DOHH2 (cell line): Measurements from ENCODE around the gene ZSCAN5A.

ENCODE experiments used
- EZH2phosphoT487 ChIP-seq: fragments of 200-600 bp; sonication (generic); IDR thresholded peaks from 2 replicates; pipeline ENCODE4 v1.6.1; 2017; ENCODE audit warnings: borderline replicate concordance, mild to moderate bottlenecking, antibody characterized with exemption, low read length, moderate library complexity, mixed read lengths
- TF ChIP-seq, protein P1 (sequence below): fragments of 200-600 bp; sonication (generic); IDR thresholded peaks from one replicate; pipeline ENCODE4 v1.5.1; 2014; ENCODE audit warnings: antibody characterized with exemption, mild to moderate bottlenecking, low read depth, low read length; ENCODE audit not compliant: poor library complexity, severe bottlenecking

DNA sequence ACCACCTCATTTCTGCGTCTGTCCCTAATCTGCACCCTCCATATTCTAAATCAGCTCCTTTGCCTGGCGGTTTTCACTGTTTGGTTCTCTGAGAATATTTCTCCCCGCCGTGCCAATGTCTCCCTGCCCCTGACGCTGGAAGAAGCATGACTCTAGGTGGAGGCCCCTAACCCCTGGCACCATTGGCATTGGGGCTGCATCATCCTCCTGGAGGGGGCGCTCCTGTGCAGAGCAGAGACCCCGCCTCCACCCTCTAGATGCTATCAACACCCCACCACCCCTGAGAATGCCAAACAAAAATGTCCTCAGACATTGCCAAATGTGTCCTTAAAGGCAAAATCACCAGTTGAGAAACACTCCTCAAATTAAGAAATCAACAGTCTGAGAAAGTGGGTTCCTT, 123.5 kb downstream of the ZSCAN5A start:
- TF ChIP-seq, protein P1, sequence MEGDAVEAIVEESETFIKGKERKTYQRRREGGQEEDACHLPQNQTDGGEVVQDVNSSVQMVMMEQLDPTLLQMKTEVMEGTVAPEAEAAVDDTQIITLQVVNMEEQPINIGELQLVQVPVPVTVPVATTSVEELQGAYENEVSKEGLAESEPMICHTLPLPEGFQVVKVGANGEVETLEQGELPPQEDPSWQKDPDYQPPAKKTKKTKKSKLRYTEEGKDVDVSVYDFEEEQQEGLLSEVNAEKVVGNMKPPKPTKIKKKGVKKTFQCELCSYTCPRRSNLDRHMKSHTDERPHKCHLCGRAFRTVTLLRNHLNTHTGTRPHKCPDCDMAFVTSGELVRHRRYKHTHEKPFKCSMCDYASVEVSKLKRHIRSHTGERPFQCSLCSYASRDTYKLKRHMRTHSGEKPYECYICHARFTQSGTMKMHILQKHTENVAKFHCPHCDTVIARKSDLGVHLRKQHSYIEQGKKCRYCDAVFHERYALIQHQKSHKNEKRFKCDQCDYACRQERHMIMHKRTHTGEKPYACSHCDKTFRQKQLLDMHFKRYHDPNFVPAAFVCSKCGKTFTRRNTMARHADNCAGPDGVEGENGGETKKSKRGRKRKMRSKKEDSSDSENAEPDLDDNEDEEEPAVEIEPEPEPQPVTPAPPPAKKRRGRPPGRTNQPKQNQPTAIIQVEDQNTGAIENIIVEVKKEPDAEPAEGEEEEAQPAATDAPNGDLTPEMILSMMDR = peak; percentile 34
- TF ChIP-seq EZH2phosphoT487 = no peak
